Parathyroid adenoma (tissue), 2 donors: ENCODE measurements around the gene ICA1.

Experiments used
- H2AFZ ChIP-seq: fragments of 300-600 bp; sonication (generic); one replicate; pipeline ENCODE4 v1.7.0; 2017; ENCODE audit warnings: antibody characterized with exemption, mild to moderate bottlenecking
- H3K27ac ChIP-seq: fragments of 300-600 bp; sonication (generic); one replicate; pipeline ENCODE4 v1.7.0; 2017
- H3K27me3 ChIP-seq: fragments of 300-600 bp; sonication (generic); one replicate; pipeline ENCODE4 v1.7.0; 2017; ENCODE audit warnings: low read length; ENCODE audit not compliant: control insufficient read depth, insufficient read depth
- H3K36me3 ChIP-seq: fragments of 300-600 bp; sonication (generic); one replicate; pipeline ENCODE4 v1.7.0; 2017; ENCODE audit warnings: low read length; ENCODE audit not compliant: control insufficient read depth, insufficient read depth
- H3K4me1 ChIP-seq: fragments of 300-600 bp; sonication (generic); one replicate; pipeline ENCODE4 v1.7.0; 2017; ENCODE audit warnings: control low read depth
- H3K4me2 ChIP-seq: fragments of 300-600 bp; sonication (generic); one replicate; pipeline ENCODE4 v1.7.0; 2017; ENCODE audit warnings: low read length
- H3K4me3 ChIP-seq: fragments of 300-600 bp; sonication (generic); one replicate; pipeline ENCODE4 v1.7.0; 2017; ENCODE audit warnings: low read depth, low read length
- H3K79me2 ChIP-seq: fragments of 300-600 bp; sonication (generic); one replicate; pipeline ENCODE4 v1.7.0; 2017; ENCODE audit warnings: control low read depth
- H3K9ac ChIP-seq: fragments of 300-600 bp; sonication (generic); one replicate; pipeline ENCODE4 v1.7.0; 2017; ENCODE audit warnings: mild to moderate bottlenecking
- H3K9me3 ChIP-seq: fragments of 300-600 bp; sonication (generic); one replicate; pipeline ENCODE4 v1.7.0; 2017; ENCODE audit warnings: low read length; ENCODE audit not compliant: control insufficient read depth
- TF ChIP-seq, protein P1 (sequence below): fragments of 300-600 bp; sonication (generic); IDR thresholded peaks from one replicate; pipeline ENCODE4 v1.7.0; 2017; ENCODE audit warnings: antibody characterized with exemption, mild to moderate bottlenecking
- donor health status: primary hyperparathyroidism.

The ICA1 gene

DNA sequence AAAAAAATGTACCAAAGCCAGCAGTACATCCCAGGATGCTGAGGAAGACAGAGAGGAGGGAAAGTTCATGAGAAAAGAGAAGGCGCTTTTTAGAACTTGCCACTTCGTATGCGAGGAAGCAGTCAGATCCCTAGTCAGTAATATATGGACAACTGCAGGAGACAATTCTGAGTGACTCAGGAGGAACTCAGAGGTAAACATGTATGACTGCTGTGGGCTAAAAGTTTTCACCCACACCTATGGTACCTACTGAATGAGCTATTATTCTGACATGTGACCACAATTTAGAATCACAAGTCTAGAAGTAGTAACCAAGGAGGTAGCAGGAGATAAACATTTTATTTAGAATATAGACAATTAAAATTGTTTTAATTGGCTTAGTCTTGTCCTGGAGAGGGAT lies 126.5 kb downstream of the ICA1 start:
- peaks cover 8% of the 10 kb centered on the region for H3K4me1 ChIP-seq
- H3K36me3 ChIP-seq = no peaks in the 10 kb centered on the region
- no peaks in the 10 kb centered on the region for H3K27me3 ChIP-seq
- no peak overlapping the region for H3K9ac ChIP-seq
- TF ChIP-seq, protein P1, sequence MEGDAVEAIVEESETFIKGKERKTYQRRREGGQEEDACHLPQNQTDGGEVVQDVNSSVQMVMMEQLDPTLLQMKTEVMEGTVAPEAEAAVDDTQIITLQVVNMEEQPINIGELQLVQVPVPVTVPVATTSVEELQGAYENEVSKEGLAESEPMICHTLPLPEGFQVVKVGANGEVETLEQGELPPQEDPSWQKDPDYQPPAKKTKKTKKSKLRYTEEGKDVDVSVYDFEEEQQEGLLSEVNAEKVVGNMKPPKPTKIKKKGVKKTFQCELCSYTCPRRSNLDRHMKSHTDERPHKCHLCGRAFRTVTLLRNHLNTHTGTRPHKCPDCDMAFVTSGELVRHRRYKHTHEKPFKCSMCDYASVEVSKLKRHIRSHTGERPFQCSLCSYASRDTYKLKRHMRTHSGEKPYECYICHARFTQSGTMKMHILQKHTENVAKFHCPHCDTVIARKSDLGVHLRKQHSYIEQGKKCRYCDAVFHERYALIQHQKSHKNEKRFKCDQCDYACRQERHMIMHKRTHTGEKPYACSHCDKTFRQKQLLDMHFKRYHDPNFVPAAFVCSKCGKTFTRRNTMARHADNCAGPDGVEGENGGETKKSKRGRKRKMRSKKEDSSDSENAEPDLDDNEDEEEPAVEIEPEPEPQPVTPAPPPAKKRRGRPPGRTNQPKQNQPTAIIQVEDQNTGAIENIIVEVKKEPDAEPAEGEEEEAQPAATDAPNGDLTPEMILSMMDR = no peak
- no peaks in the 10 kb centered on the region for H3K79me2 ChIP-seq
- no peak overlapping the region for H3K4me3 ChIP-seq
- no peak overlapping the region for H2AFZ ChIP-seq
- H3K9me3 ChIP-seq = no peaks in the 10 kb centered on the region
- no peak overlapping the region for H3K4me2 ChIP-seq
- no peak overlapping the region for H3K27ac ChIP-seq

DNA sequence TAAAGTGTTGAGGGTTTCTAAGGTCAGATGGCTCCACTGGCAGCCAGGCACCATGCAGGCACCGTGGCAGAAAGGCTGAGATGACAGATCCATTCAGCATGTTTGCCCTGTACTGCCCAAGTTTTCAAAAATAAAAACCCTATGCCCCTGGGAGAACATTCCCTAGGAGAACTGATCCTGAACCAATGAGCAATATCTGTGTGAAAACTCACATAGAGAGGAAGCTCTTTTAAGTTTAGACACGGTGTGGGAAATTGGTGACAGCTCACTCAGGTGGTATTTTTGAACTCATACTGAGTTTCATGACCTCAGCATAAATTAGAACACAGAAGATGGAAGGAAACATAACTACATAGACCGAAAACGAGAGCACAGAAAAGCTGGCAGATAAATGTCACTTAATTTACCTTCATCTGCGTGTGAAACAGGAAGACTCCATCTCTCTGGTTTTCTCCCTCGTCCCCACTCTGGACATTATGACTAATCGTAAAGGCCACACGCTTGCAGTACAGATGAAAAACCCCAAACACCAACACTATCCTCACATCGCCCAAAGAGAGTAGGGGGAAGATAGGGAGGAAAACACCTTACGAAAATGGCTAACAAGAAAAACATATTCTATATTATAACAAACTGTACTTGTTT lies 127.8 kb downstream of the ICA1 start:
- peaks cover 8% of the 10 kb centered on the region for H3K4me1 ChIP-seq
- peak overlapping the region; percentile 37 for H3K4me2 ChIP-seq
- no peaks in the 10 kb centered on the region for H3K27me3 ChIP-seq
- H3K36me3 ChIP-seq = no peaks in the 10 kb centered on the region
- H3K4me3 ChIP-seq = no peak overlapping the region
- TF ChIP-seq, protein P1 = no peak
- peak overlapping the region; percentile 21 for H3K27ac ChIP-seq
- no peaks in the 10 kb centered on the region for H3K79me2 ChIP-seq
- H3K9ac ChIP-seq = no peak overlapping the region
- peak overlapping the region; percentile 59 for H2AFZ ChIP-seq
- H3K9me3 ChIP-seq = no peaks in the 10 kb centered on the region

DNA sequence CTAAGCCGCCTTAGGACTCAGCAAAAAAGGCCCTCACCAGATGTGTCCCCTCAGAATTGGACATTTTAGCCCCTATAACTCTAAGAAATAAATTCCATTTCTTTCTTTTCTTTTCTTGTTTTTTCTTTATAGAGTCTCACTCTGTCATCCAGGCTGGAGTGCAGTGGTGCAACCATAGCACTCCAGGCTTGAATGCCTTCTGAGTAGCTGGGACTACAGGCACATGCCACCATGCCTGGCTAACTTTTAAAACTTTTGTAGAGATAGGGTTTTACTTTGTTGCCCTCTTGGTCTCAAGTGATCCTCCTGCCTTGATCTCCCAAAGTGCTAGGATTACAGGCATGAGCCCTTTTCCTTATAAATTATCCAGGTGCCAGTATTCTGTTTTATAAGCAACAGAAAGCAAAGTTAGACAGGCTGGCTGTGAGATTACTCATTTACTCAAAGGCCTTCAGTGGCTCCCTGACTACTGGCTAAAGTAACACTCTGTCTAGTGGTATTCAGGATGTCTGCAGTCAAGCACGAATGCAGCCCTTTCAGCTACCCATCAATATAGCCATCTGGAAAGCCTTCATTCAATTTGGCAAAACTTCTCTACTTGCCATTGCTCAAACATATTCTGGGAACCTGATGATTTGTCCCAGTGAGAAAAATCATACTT lies 128.6 kb downstream of the ICA1 start:
- H3K79me2 ChIP-seq = no peaks in the 10 kb centered on the region
- no peaks in the 10 kb centered on the region for H3K36me3 ChIP-seq
- no peak overlapping the region for H3K4me3 ChIP-seq
- no peaks in the 10 kb centered on the region for H3K9me3 ChIP-seq
- no peak overlapping the region for H3K4me2 ChIP-seq
- H2AFZ ChIP-seq = no peak overlapping the region
- peaks cover 8% of the 10 kb centered on the region for H3K4me1 ChIP-seq
- H3K9ac ChIP-seq = no peak overlapping the region
- TF ChIP-seq, protein P1 = no peak
- H3K27me3 ChIP-seq = no peaks in the 10 kb centered on the region
- H3K27ac ChIP-seq = no peak overlapping the region

DNA sequence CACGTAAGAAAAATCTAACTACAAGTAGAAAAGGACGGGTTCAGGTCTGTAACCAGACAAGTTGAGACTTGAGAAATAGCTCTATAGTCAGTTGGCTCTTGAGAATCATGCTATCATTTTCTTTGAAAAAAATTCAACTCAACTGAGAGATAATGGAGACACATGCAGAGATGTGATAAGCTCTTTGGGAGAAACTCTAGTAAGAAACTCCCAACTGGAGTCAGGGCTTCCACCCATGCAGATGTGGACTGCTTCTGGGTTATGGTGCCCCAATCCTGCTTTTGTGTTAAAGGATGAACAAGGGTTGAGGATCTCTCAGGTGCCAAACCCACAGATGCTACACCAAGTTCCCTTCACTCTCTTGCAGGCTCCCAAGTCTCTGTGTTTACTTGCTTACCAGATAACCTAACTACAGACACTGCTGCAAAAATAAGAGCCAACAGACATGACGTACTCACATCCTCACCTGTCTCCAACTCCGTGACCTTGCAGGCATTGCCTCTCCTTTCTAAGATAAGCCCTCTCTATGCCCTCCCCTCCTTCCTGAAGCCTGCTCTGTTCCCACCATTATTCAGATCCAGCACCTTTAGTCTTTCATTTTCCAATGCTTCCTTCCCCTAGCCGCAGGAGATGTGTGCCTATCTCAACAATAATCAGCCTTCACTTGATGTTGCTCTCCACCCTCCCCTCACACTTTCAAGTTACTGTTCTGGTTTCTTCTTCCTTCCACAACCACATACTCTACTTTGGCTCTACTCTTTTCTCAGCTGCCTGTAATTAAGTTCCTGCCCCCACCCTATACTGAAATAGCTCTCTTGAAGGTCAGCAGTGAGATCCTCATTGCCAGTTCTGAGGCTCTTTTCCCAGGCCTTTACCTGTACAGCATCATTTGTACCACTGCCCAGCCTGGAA lies 130.0 kb downstream of the ICA1 start:
- Histone ChIP-seq H3K27ac (no peak overlapping the region), H3K9ac (no peak overlapping the region), H3K4me1 (peaks cover 8% of the 10 kb centered on the region)

More for the DNA sequence above, 130.0 kb downstream of the ICA1 start:
- H2AFZ ChIP-seq = no peak overlapping the region
- no peak overlapping the region for H3K4me3 ChIP-seq
- no peaks in the 10 kb centered on the region for H3K27me3 ChIP-seq
- H3K4me2 ChIP-seq = no peak overlapping the region
- no peaks in the 10 kb centered on the region for H3K9me3 ChIP-seq
- H3K79me2 ChIP-seq = no peaks in the 10 kb centered on the region
- H3K36me3 ChIP-seq = no peaks in the 10 kb centered on the region
- TF ChIP-seq, protein P1 = no peak
